Stomach (tissue), 9 donors: Measurements from ENCODE around the gene ARHGAP10. TPM values are rescaled to one million over a fixed set of nuclear protein-coding genes. Genes with fewer than 3 reads are reported as not detected.

Source experiments
- DNase-seq, 2 donors: peaks; one replicate each; pipeline versions ENCODE4 v3.0.0 to v3.0.0-alpha.2; 2013 to 2019
- H3K27ac ChIP-seq, 5 donors: fragments of 200-600 bp in 4 of 5; sonication (generic) in 4 of 5; one replicate each; pipeline ENCODE4 v1.5.1; 2013 to 2019; ENCODE audit warnings: mild to moderate bottlenecking in 1 of 5, moderate library complexity in 1 of 5
- H3K27me3 ChIP-seq, 3 donors: fragments of 200-600 bp; sonication (generic); one replicate each; pipeline ENCODE4 v1.5.1; 2017 to 2019; ENCODE audit warnings: mixed run types in 1 of 3
- H3K36me3 ChIP-seq, 4 donors: fragments of 200-600 bp; sonication (generic); 1 replicate in 3 of 4; 2 replicates in 1 of 4; pipeline ENCODE4 v1.5.1; 2016 to 2019
- H3K4me1 ChIP-seq, 4 donors: fragments of 200-600 bp; sonication (generic); one replicate each; pipeline ENCODE4 v1.5.1; 2016 to 2019
- H3K4me3 ChIP-seq, 4 donors: fragments of 200-600 bp; sonication (generic) in 3 of 4; one replicate each; pipeline ENCODE4 v1.5.1; 2016 to 2019; ENCODE audit warnings: mild to moderate bottlenecking in 1 of 4
- H3K9me3 ChIP-seq, 4 donors: fragments of 200-600 bp; sonication (generic); one replicate each; pipeline ENCODE4 v1.5.1; 2016 to 2019
- CTCF ChIP-seq, 7 experiments: fragments of 450-650 bp in 4 of 7; fragments of 200-600 bp in 3 of 7; sonication (generic) in 3 of 7; IDR thresholded peaks; one replicate each; pipeline ENCODE4 v1.5.1; 2016 to 2019; ENCODE audit warnings: antibody characterized with exemption in 7 of 7, control low read depth in 2 of 7, mild to moderate bottlenecking in 1 of 7
- EP300 ChIP-seq: sonication (generic); formaldehyde crosslinking; IDR thresholded peaks from one replicate; pipeline ENCODE4 v1.6.1; 2017; ENCODE audit warnings: antibody characterized with exemption
- POLR2A ChIP-seq, 4 donors: fragments of 450-650 bp; IDR thresholded peaks; one replicate each; pipeline ENCODE4 v1.6.1; 2016; ENCODE audit warnings: antibody characterized with exemption in 4 of 4, control low read depth in 2 of 4, mild to moderate bottlenecking in 1 of 4, moderate library complexity in 1 of 4
- POLR2AphosphoS5 ChIP-seq, 3 donors: sonication (generic); formaldehyde crosslinking; IDR thresholded peaks; one replicate each; pipeline ENCODE4 v1.6.1; 2016; ENCODE audit warnings: antibody characterized with exemption in 3 of 3
- WGBS, 5 donors: extraction: QIAGEN DNeasy Blood & Tissue Kit in 3 of 5; methylation state at CpG; one replicate each; pipeline versions ENCODE4 v1.1.5 to v1.1.7; 2013 to 2018; 5-methylcytosine and 5-hydroxymethylcytosine counted together
- intact Hi-C: fragments of 100-400 bp; cut with DNase I; formaldehyde crosslinking; loops from one replicate; pipeline ENCODE4 v1.15.1; 2023; ENCODE audit warnings: low total_unique reads
- polyA plus RNA-seq, 3 donors: library from polyadenylated mRNA; stranded (reverse); fragments of 200-250 nt; gene quantifications; one replicate each; pipeline ENCODE4 v1.2.3, GENCODE V29; 2013
- total RNA-seq, 5 donors: library from RNA; depleted of rRNA; stranded (reverse); fragments of >200 nt; gene quantifications; one replicate each; pipeline versions ENCODE4 v1.1.0 to v1.2.3, GENCODE V29; 2014 to 2016
- donor health status: healthy with polysubstance abuse.
- donor health status: Bipolar disorder and iron deficiency.
- donor health status: healthy.

Gene ARHGAP10
- total and polyA plus RNA-seq, 8 donors, result 18.1 to 117 (median 43.9) TPM

DNA sequence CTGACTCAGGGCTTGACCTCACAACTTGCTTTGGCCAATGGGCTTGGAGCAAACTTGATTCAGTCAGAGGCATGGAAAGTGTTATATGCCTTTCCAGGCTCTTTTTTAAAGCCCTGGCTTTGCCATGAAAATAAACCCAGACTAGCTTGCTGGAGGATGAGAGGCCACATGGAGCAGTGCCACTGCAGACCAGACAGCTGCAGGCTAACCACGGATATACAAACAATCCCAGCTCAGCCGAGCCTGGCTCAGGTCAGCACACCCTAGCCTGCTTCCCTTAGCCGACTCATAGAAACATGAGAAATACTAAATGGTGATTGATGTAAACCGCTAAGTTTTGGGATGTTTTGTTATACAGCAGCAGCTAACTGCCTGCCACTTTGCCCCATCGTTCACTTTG is 345.1 kb downstream of the ARHGAP10 start:
- Histone ChIP-seq H3K27ac (no peak overlapping the region), H3K4me1 (peaks cover 0 to 12% (median 0%) of the 10 kb centered on the region in 4 donors), H3K9me3 (peaks cover 0 to 15% (median 4%) of the 10 kb centered on the region in 4 donors), H3K36me3 (peaks cover 43 to 91% (median 87%) of the 10 kb centered on the region in 4 donors), H3K4me3 (no peak overlapping the region), H3K27me3 (no peaks in the 10 kb centered on the region)
- TF ChIP-seq CTCF (IDR thresholded peaks at IDR 0.05) (no peak), POLR2A (IDR thresholded peaks at IDR 0.05) (no peak), POLR2AphosphoS5 (IDR thresholded peaks at IDR 0.05) (no peak), EP300 (no peak)
- 75 to 93% (median 84%) methylated on average over 5 of the region's 5 CpGs for WGBS, 5 donors
- DNase-seq, result no peak
- intact Hi-C loops, result no loop called here

- H3K27ac ChIP-seq, result no peak overlapping the region
- no peak overlapping the region for H3K4me3 ChIP-seq
- no peaks in the 10 kb centered on the region for H3K27me3 ChIP-seq
- 53 to 82% (median 57%) methylated on average over 1 of the region's 1 CpG for WGBS, 5 donors
- H3K4me1 ChIP-seq, result peaks cover 0 to 12% (median 0%) of the 10 kb centered on the region in 4 donors
- H3K36me3 ChIP-seq, result peaks cover 41 to 90% (median 81%) of the 10 kb centered on the region in 4 donors
- intact Hi-C loops, result no loop called here
- H3K9me3 ChIP-seq, result peaks cover 0 to 15% (median 4%) of the 10 kb centered on the region in 4 donors
- TF ChIP-seq POLR2A (IDR thresholded peaks at IDR 0.05), result no peak
- no peak for TF ChIP-seq EP300
- no peak for TF ChIP-seq CTCF (IDR thresholded peaks at IDR 0.05)
- TF ChIP-seq POLR2AphosphoS5 (IDR thresholded peaks at IDR 0.05), result no peak
- DNase-seq, result no peak
Measured at GRCh38 chr4:148077581-148077980, 345.7 kb downstream of the ARHGAP10 start.

DNA sequence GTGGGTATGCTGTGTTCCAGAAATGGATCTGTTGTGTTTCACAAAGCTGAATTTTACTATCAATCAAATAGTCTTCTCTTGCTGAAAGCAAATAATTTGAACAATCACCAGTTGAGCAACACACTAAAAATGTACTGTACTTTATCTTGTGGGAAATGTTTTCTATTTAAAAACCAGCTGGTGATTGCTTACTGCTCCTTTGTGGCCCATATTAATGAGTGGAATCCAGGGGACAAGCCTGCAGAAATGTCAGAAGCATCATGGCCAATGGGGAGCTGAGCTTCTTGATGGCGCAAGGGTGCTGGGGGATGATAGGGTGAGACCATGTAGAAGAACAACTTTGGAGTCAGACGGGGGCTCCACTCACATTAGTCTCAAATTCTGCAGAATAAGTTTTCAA is 346.2 kb downstream of the ARHGAP10 start:
- no peaks in the 10 kb centered on the region for H3K27me3 ChIP-seq
- WGBS, 5 donors, result 89 to 100% (median 95%) methylated on average over 2 of the region's 2 CpGs
- peaks cover 37 to 86% (median 80%) of the 10 kb centered on the region in 4 donors for H3K36me3 ChIP-seq
- intact Hi-C loops, result no loop called here
- peaks cover 0 to 15% (median 4%) of the 10 kb centered on the region in 4 donors for H3K9me3 ChIP-seq
- no peak for DNase-seq
- TF ChIP-seq CTCF (IDR thresholded peaks at IDR 0.05) (no peak), POLR2AphosphoS5 (IDR thresholded peaks at IDR 0.05) (no peak), EP300 (no peak), POLR2A (IDR thresholded peaks at IDR 0.05) (no peak)
- H3K4me1 ChIP-seq, result peaks cover 0 to 12% (median 0%) of the 10 kb centered on the region in 4 donors
- no peak overlapping the region for H3K27ac ChIP-seq
- H3K4me3 ChIP-seq, result no peak overlapping the region

DNA sequence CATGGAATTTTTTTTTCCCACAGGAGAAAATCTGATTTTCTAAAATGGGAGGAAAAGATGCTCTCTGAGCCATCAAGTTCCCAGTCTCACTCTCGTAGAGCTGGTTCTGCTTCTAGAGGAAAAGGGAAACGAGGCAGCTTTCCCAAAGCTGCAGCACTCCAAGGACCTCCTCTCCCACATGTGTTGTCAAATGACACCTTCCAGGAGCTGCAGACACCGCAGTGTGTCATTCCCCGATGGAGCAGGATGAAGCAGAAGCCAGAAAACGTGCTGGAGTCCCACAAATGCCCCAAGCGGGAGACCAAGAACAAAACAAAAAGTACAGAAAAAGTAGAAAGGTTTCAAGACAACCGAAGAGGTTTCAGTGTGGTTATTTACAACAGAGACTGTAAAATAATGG is 348.1 kb downstream of the ARHGAP10 start:
- no peak for DNase-seq
- no peak overlapping the region for H3K27ac ChIP-seq
- intact Hi-C loops, result no loop called here
- no peaks in the 10 kb centered on the region for H3K27me3 ChIP-seq
- TF ChIP-seq POLR2A (IDR thresholded peaks at IDR 0.05) (no peak), CTCF (IDR thresholded peaks at IDR 0.05) (no peak), POLR2AphosphoS5 (IDR thresholded peaks at IDR 0.05) (no peak), EP300 (no peak)
- H3K36me3 ChIP-seq, result peaks cover 19 to 67% (median 64%) of the 10 kb centered on the region in 4 donors
- peaks cover 0 to 12% (median 0%) of the 10 kb centered on the region in 4 donors for H3K4me1 ChIP-seq
- H3K9me3 ChIP-seq, result peaks cover 0 to 7% (median 3%) of the 10 kb centered on the region in 4 donors
- H3K4me3 ChIP-seq, result no peak overlapping the region
- 86 to 92% (median 90%) methylated on average over 7 of the region's 7 CpGs for WGBS, 5 donors
